WTC11 (cell line): ENCODE measurements around the gene SYTL5. TPM values are rescaled to one million over a fixed set of nuclear protein-coding genes. Genes with fewer than 3 reads are reported as not detected.

Experiments
- ATAC-seq: fragments of 200-7000 bp; cut with Tn5 transposase; 2 replicates; pipeline ENCODE4 v1.10.0; 2021; ENCODE audit warnings: mild to moderate bottlenecking, moderate library complexity
- CTCF ChIA-PET: fragments of 300-600 bp; sonication (Branson Sonifier 250); formaldehyde crosslinking; loops from one replicate; lab custom pipeline; 2021; ENCODE audit warnings: antibody characterized with exemption; lab: Charles Lee
- POLR2A ChIA-PET: fragments of 350-600 bp; sonication (Branson Sonifier 250); formaldehyde crosslinking; loops from one replicate; lab custom pipeline; 2021; ENCODE audit warnings: antibody characterized with exemption; lab: Charles Lee
- DNase-seq: peaks from one replicate; pipeline ENCODE4 v3.0.0; 2021; ENCODE audit warnings: low spot score
- H3K27ac Mint-ChIP-seq: 2 replicates; pipeline ENCODE4 v1.8.0; 2021; ENCODE audit warnings: mixed read lengths
- H3K27me3 Mint-ChIP-seq: 2 replicates; pipeline ENCODE4 v1.8.0; 2021; ENCODE audit warnings: low read depth, mild to moderate bottlenecking, moderate library complexity, mixed read lengths
- H3K36me3 Mint-ChIP-seq: 2 replicates; pipeline ENCODE4 v1.8.0; 2021; ENCODE audit warnings: mixed read lengths
- H3K4me1 Mint-ChIP-seq: 2 replicates; pipeline ENCODE4 v1.8.0; 2022; ENCODE audit warnings: mixed read lengths
- H3K4me3 Mint-ChIP-seq: 2 replicates; pipeline ENCODE4 v1.8.0; 2021; ENCODE audit warnings: mild to moderate bottlenecking, moderate library complexity, mixed read lengths
- H3K9me3 Mint-ChIP-seq: 2 replicates; pipeline ENCODE4 v1.8.0; 2021; ENCODE audit warnings: mixed read lengths
- AFF4 ChIP-seq: sonication (generic); formaldehyde crosslinking; IDR thresholded peaks from 2 replicates; pipeline ENCODE4 v1.8.1; 2023; ENCODE audit warnings: mild to moderate bottlenecking, missing genetic modification reagents, borderline replicate concordance
- CBFB ChIP-seq: sonication (generic); formaldehyde crosslinking; IDR thresholded peaks from 2 replicates; pipeline ENCODE4 v1.8.1; 2022; ENCODE audit warnings: mild to moderate bottlenecking, low read depth, missing genetic modification reagents
- FOXK1 ChIP-seq: sonication (generic); formaldehyde crosslinking; IDR thresholded peaks from 2 replicates; pipeline ENCODE4 v1.8.0; 2022; ENCODE audit warnings: mild to moderate bottlenecking, moderate library complexity, missing genetic modification reagents
- GRHL2 ChIP-seq: fragments of 250-450 bp; sonication (Bioruptor Pico); IDR thresholded peaks from 2 replicates; pipeline ENCODE4 v1.8.0; 2022; ENCODE audit warnings: mild to moderate bottlenecking, moderate library complexity; ENCODE audit not compliant: insufficient replicate concordance, severe bottlenecking
- KAT7 ChIP-seq: sonication (generic); formaldehyde crosslinking; IDR thresholded peaks from 2 replicates; pipeline ENCODE4 v1.8.1; 2023; ENCODE audit warnings: missing genetic modification reagents, mild to moderate bottlenecking, borderline replicate concordance
- MAX ChIP-seq: sonication (generic); formaldehyde crosslinking; IDR thresholded peaks from 2 replicates; pipeline ENCODE4 v1.8.0; 2022; ENCODE audit warnings: mild to moderate bottlenecking, missing genetic modification reagents
- NR2C2 ChIP-seq: sonication (generic); formaldehyde crosslinking; IDR thresholded peaks from 2 replicates; pipeline ENCODE4 v1.8.0; 2022; ENCODE audit warnings: mild to moderate bottlenecking, missing genetic modification reagents
- OVOL2 ChIP-seq: fragments of 250-450 bp; sonication (Bioruptor Pico); IDR thresholded peaks from 2 replicates; pipeline ENCODE4 v1.9.0; 2021; ENCODE audit warnings: mild to moderate bottlenecking, borderline replicate concordance
- PRRX2 ChIP-seq: fragments of 250-450 bp; sonication (Bioruptor Pico); IDR thresholded peaks from 2 replicates; pipeline ENCODE4 v1.8.0; 2021; ENCODE audit warnings: mild to moderate bottlenecking
- STAT6 ChIP-seq: sonication (generic); formaldehyde crosslinking; conservative IDR thresholded peaks from 2 replicates; pipeline ENCODE4 v1.8.1; 2023; ENCODE audit warnings: mild to moderate bottlenecking, low read depth, missing genetic modification reagents, moderate library complexity
- ZBTB21 ChIP-seq: sonication (generic); formaldehyde crosslinking; IDR thresholded peaks from 2 replicates; pipeline ENCODE4 v1.8.1; 2023; ENCODE audit warnings: mild to moderate bottlenecking, missing genetic modification reagents, borderline replicate concordance
- ZBTB43 ChIP-seq: sonication (generic); formaldehyde crosslinking; IDR thresholded peaks from 2 replicates; pipeline ENCODE4 v1.8.1; 2023; ENCODE audit warnings: mild to moderate bottlenecking, missing genetic modification reagents
- ZNF396 ChIP-seq: fragments of 250-450 bp; sonication (Bioruptor Pico); IDR thresholded peaks from 2 replicates; pipeline ENCODE4 v1.8.0; 2021; ENCODE audit warnings: mild to moderate bottlenecking, moderate library complexity, borderline replicate concordance
- ZNF423 ChIP-seq: fragments of 250-450 bp; sonication (Bioruptor Pico); IDR thresholded peaks from 2 replicates; pipeline ENCODE4 v2.1.2; 2022; ENCODE audit warnings: mild to moderate bottlenecking, moderate library complexity
- total RNA-seq: library from RNA; stranded (reverse); gene quantifications from 3 replicates; pipeline ENCODE4 v1.2.3, GENCODE V29; 2021
- TF ChIP-seq, protein P1 (sequence below): sonication (generic); formaldehyde crosslinking; IDR thresholded peaks from 2 replicates; pipeline ENCODE4 v1.8.1; 2023; ENCODE audit warnings: mild to moderate bottlenecking, missing genetic modification reagents
- TF ChIP-seq, protein P2 (sequence below): fragments of 250-450 bp; sonication (Bioruptor Pico); IDR thresholded peaks from 2 replicates; pipeline ENCODE4 v1.8.0; 2021; ENCODE audit warnings: mild to moderate bottlenecking

Gene SYTL5
- total RNA-seq, 1 experiment from 2014 or later, result 0.26 TPM

DNA sequence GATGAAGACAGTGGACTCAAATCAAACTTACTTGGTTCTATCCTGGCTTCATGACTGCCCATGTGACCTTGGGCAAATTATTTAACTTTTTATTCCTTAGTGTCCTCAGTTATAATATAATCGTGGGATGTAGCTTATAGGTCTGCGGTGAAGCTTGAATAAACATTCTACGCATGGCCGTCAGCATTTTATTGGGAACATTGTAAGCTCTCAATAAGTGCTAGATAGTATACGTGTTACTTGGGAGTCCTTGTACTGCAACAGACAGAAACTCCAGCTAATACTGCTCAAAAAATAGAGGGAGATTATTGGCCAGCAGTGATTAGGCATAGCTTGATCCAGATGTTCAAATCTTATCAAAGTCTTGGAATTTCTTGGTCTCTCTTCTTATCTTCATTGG is 104.8 kb downstream of the SYTL5 start:
- no peaks in the 10 kb centered on the region for H3K36me3 Mint-ChIP-seq
- TF ChIP-seq, protein P1, sequence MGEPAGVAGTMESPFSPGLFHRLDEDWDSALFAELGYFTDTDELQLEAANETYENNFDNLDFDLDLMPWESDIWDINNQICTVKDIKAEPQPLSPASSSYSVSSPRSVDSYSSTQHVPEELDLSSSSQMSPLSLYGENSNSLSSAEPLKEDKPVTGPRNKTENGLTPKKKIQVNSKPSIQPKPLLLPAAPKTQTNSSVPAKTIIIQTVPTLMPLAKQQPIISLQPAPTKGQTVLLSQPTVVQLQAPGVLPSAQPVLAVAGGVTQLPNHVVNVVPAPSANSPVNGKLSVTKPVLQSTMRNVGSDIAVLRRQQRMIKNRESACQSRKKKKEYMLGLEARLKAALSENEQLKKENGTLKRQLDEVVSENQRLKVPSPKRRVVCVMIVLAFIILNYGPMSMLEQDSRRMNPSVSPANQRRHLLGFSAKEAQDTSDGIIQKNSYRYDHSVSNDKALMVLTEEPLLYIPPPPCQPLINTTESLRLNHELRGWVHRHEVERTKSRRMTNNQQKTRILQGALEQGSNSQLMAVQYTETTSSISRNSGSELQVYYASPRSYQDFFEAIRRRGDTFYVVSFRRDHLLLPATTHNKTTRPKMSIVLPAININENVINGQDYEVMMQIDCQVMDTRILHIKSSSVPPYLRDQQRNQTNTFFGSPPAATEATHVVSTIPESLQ, result no peak
- no peak for TF ChIP-seq ZBTB43 (CRISPR knock-in tag)
- no peak for TF ChIP-seq NR2C2 (CRISPR knock-in tag)
- no peak for TF ChIP-seq ZNF423 (CRISPR knock-in tag)
- TF ChIP-seq GRHL2 (CRISPR knock-in tag), result no peak
- TF ChIP-seq STAT6 (CRISPR knock-in tag), result no peak
- TF ChIP-seq MAX (CRISPR knock-in tag), result no peak
- TF ChIP-seq OVOL2 (CRISPR knock-in tag), result no peak
- TF ChIP-seq, all 79 proteins: peak for 0

GRCh38 chrX:38112566-38112965 is 106.2 kb downstream of the SYTL5 start:
- ATAC-seq (no peak), DNase-seq (no peak)
- ChIA-PET CTCF (no interaction called here), POLR2A (no interaction called here)
- Mint-ChIP-seq H3K36me3 (no peaks in the 10 kb centered on the region), H3K27ac (no peak overlapping the region), H3K4me3 (no peak overlapping the region), H3K27me3 (no peaks in the 10 kb centered on the region), H3K4me1 (no peaks in the 10 kb centered on the region), H3K9me3 (no peaks in the 10 kb centered on the region)
- TF ChIP-seq KAT7 (CRISPR knock-in tag) (no peak), FOXK1 (CRISPR knock-in tag) (no peak), AFF4 (no peak), PRRX2 (no peak), ZBTB21 (CRISPR knock-in tag) (no peak), ZNF396 (CRISPR knock-in tag) (no peak), CBFB (no peak)
- TF ChIP-seq, protein P2, sequence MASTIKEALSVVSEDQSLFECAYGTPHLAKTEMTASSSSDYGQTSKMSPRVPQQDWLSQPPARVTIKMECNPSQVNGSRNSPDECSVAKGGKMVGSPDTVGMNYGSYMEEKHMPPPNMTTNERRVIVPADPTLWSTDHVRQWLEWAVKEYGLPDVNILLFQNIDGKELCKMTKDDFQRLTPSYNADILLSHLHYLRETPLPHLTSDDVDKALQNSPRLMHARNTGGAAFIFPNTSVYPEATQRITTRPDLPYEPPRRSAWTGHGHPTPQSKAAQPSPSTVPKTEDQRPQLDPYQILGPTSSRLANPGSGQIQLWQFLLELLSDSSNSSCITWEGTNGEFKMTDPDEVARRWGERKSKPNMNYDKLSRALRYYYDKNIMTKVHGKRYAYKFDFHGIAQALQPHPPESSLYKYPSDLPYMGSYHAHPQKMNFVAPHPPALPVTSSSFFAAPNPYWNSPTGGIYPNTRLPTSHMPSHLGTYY (CRISPR knock-in tag), result no peak

More for the DNA sequence above, 104.8 kb downstream of the SYTL5 start:
- ChIA-PET POLR2A (no interaction called here), CTCF (no interaction called here)
- no peak overlapping the region for H3K27ac Mint-ChIP-seq
- no peak for ATAC-seq
- no peak for DNase-seq
- peaks cover 7% of the 10 kb centered on the region for H3K4me1 Mint-ChIP-seq
- H3K9me3 Mint-ChIP-seq, result no peaks in the 10 kb centered on the region
- H3K4me3 Mint-ChIP-seq, result no peak overlapping the region
- H3K27me3 Mint-ChIP-seq, result 0 out of 2 replicates have a peak, but pooled peaks cover 4% of the 10 kb centered on the region
